ENCODE results near the gene CIC.
A peak's percentile ranks its signal among the peaks of the same experiment; 100 is the strongest.
"Not testable (repeated sequence)": the region's sequence is repeated elsewhere in the genome, so short reads cannot be mapped to it uniquely, and the experiment has no call there.

Gene CIC

DNA sequence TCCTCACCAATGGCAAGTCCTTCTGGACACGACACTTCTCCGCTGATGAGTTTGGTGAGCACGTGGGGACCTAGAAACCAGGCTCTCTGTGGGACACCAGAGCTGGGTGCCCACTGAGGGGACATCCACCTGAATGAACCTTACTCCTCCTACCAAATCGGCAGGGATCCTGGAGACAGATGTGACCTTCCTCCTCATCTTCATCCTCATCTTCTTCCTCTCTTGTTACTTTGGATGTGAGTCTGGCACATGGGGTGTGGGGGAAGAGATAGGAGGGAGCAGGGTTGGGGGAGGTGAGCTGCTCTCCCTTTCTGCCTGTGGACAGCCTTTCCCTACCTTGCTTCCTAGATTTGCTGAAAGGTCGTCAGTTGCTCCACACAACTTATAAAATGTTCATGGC is 46.0 kb downstream of the CIC start:
- no peak for DNase-seq

DNA sequence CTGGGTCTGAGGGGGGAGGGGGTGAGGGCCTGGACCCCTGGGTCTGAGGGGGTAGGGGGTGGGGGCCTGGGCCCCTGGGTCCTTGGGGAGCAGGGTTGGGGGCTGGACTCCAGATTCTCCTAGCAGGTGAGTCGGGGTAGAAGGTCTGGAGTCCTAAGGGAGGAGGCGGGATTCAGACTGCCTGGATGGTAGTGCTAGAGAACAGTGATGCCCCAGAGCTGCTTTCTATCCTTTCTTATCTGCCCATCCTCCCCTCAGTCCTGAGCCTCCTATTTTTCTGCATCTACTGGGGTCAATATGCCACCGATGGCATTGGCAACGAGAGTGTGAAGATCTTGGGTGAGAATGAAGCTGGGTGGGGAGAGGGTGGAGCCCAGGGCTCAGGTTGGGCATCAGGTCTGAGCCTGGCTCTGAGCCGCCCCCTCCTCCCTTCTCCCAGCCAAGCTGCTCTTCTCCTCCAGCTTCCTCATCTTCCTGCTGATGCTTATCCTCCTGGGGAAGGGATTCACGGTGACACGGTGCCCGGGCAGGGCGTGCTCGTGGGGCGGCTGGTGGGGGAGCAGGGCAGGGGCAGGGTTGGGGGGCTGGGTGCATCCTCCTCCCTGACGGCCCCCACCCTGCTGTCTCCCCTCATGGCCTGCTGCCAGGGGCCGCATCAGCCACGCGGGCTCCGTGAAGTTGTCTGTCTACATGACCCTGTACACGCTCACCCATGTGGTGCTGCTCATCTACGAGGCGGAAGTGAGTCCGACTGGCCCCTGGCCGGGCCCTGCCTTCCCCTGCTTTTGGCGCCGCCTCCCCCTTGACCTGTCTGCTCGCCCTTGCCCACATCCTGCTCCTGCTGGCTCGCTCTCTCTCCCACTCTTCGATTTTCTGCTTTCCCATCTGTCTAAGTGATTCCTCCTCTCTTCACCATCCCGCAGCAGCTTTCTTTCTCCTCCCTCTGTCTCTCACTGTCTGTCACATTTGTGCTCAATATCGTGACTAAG is 47.5 kb downstream of the CIC start:
- DNase-seq, result no peak

DNA sequence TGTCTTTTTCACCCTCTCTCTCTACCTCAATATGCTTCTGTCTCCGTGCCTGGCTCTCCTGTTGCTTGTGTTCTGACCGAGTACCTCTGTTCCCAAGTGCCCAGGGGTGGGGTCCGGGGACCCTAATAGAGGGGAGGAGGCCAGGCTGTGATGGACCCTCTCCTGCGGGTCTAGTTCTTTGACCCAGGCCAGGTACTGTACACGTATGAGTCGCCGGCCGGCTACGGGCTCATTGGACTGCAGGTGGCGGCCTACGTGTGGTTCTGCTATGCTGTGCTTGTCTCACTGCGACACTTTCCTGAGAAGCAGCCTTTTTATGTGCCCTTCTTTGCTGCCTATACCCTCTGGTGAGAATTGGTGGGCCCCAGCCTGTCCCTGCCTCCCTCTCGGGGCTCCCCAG is 48.5 kb downstream of the CIC start:
- DNase-seq, result no peak

DNA sequence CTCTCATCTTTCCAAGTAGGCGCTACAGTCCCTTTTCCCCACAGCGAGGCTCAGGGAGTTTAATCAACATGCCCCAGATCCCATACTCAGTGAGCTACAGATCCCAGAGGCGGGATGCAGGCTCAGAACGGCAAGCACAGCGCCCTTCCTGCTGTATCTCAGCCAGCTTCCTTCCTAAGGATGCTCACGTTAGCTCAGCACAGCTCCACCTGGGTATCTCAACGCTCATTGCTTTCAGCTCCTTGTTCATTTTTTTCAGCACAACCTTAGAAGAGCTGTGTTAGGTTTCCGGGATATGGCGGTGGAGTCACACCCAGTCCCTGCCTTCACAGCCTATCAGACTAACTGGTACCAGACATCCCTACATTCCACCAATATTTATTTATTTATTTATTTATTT is 53.3 kb downstream of the CIC start:
- DNase-seq, result no peak

DNA sequence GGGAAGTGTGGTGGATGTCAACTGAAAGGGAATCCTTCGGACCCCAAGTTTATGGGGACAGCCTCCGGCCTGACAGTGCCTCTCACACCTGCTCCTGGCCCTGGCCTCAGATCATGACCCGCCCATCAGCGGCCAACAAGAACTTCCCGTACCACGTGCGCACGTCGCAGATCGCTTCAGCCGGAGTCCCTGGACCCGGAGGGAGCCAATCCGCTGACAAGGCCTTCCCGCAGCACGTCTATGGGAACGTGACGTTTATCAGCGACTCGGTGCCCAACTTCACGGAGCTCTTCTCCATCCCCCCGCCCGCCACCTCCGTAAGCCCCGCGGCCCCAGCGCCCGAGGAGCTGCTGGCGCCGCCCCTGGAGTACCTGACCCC is 54.4 kb downstream of the CIC start:
- DNase-seq, result no peak

DNA sequence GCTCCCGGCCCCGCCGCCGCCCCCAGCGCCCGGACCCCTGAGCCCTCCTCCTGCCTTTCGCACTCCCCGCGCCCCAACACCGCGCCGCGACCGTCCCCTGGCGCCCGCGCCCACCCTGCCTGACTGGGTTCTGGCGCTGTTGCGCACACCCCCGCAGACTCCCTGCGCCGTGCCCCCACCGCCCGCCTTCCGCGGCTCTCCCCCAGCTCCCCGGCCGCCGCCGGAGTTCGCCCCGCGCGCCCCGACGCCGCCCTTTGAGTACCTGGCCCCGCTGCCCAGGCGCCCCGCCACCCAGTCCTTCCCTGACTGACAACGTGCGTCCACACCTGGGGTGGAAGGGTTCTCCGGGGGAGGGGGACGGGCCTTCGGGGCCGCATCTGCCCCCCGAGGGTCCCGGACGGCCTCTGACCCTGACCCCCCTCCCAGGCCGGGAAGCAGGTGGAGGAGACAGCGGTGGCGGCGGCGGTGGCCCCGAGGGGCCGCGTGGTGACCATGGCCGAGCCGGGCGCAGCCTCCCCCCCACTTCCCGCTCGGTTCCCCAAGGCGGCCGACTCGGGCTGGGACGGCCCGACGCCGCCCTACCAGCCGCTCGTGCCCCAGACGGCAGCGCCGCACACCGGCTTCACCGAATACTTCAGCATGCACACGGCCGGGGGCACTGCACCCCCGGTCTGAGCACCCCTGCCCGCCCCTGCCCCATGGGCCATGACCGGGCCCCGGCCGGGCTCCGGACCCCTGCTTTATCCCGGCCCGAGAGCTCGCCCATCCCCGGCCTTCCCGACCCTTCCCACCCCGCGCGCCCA is 55.0 kb downstream of the CIC start:
- no peak for DNase-seq

DNA sequence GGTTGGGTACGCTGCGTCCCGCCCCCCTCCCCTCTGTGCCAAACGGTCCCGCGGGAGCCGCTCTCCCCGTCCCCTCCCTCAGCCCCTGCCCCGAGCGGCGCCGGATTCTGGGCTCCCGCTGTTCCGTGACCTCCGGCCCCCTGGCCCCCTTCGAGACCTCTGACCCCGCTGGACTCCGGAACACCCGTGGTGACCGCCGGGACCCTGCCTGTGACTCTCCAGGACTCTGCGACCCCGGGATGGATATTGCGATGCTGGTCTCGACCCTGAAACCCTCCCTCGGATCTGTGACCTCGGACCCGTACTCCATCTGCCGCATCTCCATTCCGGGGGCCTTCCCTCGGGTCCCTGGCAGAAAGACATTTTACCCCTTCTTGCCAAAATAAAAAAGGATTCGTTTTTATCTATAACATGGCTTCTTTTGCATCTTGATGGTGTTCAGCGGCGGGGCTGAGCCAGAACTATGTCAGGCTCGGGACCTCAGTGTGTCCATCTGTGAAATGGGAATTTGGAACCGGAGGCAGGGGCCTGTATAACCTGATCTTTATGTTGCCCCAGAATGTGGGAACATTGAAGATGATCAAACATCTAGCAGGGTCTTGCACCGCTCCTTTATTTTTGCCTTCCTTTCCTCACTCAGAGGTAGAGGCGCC is 55.7 kb downstream of the CIC start:
- DNase-seq, result no peak

DNA sequence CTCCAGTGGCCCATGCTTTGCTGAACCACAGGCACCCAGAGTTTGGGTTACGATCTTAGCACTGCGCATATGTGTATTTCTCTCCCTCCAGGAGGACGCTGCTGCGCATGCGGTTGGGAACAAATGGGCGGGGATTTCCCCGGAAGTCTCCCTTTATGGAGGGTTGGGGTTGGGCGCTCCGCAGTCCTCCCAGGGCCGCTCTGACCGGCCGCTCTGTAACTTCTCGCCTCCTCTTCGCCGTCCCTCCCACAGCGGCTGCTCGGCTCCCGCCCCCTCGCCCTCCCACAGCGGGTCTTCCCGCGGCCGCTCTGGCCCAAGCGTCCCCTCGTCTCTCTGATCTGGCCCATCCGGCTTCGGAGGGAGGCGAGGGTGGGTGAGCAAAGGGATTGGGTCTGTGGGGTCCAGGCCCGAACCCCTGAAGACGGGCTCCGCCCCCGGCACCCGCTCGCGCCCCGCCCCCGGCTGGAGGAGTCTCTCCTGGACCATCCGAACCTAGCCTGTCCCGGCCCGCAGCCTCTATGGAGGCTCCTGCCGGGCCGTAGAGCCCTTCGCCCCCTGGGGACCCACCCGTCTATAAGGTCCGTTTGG is 56.4 kb downstream of the CIC start, which contains the start of gene MEGF8:
Gene MEGF8 (plus strand): TSS at position 328 of the 588 bp plus-strand sequence. CDS start 609 bp downstream, outside the sequence.
- peak; percentile 97 for DNase-seq

DNA sequence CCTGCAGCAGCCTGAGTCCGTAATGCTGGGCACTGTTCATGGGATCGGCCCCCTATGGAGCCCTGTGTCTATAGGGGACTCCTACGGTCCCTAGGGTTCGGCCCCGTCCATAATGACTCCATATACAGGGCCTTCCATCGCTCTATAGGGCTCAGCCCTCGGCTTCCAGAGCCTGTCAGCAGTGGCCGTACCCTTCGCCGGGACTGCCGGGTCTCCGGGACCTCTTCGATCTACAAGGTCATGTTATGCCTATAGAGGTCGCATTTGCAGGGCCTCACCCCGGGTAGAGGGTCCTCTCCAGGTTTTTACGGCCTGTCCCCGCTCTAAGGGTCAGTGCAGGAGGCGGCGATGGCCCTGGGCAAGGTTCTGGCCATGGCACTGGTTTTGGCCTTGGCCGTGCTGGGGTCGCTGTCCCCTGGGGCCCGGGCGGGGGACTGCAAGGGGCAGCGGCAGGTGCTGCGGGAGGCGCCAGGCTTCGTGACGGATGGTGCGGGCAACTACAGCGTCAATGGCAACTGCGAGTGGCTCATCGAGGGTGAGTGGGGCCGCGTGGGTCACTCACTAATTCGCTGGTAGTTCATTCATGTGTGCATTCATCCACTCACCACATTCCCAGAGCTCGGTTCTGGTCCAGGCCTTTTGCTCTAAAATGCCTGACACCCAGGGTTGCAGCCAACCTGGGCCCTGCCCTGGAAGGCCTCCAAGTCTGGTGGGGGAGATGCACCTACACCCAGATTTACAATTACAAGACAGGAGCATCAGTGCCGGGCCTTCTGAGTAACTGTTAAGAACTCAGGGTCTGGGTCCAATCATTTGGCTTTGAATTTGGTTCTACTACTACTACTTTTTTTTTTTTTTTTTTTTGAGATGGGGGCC is 57.1 kb downstream of the CIC start:
- DNase-seq, result no peak

DNA sequence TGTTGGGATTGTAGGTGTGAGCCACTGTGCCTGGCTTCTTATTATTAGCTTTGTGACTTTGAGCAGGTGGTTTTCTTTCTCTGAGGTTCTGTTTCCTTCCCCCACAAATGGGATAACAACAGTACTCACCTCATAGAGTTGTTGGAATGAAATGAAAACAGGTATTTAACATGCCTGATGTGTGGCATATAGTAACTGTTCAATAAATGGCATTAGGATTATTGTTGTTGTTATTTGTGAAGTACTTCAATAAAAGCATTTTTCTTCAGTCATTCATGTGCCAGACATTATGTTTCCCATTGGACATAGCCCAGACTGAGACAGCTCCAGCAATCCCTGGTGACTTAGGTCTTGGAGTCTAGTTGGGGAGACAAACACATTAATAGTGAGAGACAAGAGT is 57.9 kb downstream of the CIC start:
- DNase-seq, result no peak

DNA sequence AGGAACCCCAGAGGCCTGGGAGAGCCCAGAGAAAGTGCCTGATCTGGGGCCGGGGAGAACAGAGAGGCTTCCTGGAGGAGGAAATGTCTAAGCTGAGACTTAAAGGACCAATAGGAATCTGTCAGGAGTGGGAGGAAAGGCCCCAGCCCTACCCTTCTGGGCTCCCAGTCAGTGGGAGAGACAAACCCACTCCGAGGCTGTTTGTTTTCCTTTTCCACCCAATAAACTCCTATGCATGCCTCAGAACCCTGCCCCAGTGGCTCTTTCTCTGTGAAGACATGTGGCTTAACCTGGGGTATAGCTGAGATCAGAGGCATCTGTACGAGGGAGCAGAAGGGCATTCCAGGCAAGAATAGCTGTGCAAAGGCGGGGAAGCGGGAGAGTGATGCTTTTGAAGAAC is 58.3 kb downstream of the CIC start:
- DNase-seq, result no peak

DNA sequence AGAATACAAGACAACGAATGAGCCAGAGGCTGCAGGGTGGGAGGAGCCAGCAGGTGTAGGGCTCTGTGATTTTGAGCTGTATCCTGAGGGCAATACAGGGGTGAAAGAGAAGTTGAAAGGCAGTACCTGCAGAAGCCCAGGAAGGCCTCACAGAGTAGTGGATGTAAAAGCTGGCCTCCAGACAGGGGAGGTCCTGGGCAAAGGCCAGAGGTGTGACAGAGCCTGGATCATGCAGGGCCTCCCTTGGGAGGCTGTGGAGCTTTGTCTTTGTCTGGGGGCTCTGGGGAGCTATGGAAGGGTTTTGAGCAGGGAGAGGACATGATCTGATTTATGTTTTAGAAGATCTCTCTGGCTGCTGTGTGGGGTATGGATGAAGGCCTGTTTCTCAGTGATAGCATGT is 59.1 kb downstream of the CIC start:
- no peak for DNase-seq

DNA sequence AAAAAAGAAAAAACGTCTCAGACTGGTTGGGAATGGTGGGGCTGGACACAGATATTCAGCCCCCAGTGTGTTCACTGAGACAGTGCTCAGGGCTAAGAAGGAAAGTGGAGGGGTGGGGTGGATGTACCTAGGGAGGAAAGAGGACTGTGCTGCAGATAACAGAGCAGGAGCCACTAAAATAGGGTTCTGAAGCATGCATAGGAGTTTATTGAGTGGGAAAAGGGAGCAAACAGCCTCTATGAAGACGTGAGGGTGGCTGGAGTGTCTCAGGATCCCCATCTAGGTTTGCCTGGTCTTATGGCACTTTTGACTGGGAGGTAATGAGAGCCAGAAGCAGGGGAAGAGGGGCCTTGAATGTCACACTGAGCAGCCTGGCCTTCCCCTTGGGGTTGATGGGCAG is 59.8 kb downstream of the CIC start:
- no peak for DNase-seq

DNA sequence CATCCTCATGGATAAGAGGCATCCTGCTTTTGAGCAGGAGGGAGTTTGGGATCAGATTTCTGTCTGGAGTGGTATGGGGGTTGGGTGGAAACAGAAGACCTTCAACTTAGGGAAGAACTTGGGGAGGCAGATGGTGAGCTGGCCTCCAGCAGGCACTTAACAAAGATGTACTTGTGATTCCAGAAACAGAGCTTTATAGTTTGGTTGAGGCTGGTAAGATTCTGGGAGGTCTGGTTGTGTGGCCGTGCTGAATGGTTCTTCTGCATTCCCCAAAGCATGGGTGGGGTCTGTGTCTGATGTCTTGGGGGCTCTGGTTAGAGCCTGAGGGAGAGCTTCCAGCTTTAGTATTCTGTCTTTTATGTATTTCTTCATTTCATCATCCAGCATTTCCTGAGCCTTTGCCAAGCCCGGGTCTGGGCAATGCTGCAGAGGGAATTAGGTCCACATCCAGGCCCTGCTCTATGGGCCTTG is 61.2 kb downstream of the CIC start:
- no peak for DNase-seq

DNA sequence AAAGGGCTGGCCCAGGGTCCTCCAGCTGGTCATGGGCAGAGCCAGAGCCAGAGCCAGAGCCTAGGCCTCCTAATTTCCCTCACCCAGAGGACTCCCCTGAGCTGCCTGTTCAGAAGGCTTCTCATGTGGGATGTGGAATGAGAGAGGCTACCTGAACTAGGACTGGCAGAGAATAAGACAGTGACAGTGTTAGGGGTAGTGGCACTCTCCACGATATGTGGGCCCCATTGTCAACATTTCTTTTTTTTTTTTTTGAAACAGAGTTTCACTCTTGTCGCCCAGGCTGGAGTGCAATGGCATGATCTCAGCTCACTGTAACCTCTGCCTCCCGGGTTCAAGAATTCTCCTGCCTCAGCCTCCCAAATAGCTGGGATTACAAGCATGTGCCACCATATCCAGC is 62.3 kb downstream of the CIC start:
- not testable (repeated sequence) for DNase-seq

DNA sequence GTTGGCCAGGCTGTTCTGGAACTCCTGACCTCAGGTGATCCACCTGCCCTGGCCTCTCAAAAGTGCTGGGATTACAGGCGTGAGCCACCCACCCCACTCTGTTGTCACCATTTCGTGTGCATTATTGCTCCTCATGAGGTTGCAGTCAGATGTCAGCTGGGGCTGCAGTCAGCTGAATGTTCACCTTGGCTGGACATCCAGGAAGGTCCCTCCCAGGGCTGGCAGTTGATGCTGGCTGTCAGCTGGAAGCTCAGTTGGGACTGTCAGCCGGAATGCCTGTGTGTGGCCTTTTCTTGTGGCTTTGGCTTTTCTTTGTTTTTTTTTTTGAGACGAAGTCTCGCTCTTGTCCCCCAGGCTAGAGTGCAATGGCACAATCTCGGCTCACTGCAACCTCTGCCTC is 63.0 kb downstream of the CIC start:
- DNase-seq, result no peak

DNA sequence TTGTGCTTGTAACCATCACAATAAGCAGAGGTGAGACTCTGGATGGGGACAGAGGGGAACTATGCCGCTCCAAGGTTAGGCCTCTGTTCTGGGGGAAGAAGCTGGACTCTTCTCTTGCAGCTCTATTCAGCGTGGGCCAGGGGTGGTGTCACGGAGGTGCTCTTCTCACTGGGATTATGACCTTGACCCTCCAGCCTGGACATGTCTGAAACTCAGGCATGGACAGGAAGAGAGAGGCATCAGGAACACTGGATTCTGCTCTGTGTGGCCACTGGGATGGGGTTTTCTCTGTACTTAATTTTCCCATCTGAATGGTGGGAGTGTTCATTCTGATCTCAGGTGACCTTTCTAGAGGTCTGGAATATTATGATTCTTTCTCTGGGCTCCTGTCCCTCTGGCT is 64.0 kb downstream of the CIC start:
- DNase-seq, result no peak

DNA sequence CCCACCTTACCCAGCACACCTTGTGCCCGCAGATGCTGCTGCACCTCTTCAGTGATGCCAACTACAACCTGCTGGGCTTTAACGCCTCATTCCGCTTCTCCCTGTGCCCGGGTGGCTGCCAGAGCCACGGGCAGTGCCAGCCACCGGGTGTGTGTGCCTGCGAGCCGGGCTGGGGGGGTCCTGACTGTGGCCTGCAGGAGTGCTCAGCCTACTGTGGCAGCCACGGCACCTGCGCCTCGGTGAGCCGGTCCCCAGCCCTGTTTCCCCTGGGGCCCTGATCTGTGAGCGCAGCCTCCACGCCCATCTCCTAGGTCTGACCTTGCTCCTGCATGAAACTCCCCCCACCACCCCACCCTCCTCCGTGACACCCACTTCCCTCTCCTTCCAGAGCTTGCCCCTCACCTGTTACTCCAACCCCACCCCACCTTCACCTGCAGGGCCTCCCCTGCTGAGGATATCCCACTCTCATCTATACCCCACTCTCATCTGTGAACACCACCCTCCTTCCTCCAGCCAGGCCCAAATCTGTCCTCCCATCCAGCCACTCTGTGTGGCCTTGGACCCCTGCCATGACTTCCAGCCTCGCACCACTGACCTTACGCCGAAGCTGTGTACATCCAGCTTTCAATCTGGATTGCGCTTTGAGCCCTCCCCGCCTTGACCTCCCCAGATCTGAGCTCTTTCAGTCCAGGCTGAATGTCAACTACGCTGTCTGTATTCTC is 65.1 kb downstream of the CIC start:
- no peak for DNase-seq

DNA sequence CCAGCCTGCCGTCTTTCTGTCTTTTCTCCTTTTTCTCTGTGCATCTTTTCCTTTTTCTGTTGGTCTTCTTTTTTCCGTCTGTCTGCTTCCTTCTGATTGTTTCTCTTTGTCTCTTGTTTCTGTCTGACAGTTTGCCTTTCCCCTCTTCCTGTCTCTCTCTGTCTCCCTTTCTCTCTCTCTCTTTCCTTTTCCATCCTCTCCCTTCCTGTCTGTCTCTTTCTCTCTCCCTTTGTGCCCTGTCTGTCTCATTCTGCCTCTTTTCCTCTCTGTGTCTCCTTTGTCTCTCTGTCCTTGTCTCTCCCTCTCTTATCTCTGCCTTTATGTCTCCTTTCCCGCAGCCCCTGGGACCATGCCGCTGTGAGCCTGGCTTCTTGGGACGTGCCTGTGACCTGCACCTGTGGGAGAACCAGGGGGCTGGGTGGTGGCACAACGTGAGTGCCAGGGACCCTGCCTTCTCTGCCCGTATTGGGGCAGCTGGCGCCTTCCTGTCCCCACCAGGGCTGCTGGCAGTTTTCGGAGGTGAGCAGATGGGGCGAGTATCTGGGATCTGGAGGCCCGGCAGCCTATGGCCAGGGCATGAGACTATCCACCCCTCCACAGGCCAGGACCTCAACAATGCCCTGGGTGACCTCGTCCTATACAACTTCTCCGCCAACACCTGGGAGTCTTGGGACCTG is 65.8 kb downstream of the CIC start:
- no peak for DNase-seq

DNA sequence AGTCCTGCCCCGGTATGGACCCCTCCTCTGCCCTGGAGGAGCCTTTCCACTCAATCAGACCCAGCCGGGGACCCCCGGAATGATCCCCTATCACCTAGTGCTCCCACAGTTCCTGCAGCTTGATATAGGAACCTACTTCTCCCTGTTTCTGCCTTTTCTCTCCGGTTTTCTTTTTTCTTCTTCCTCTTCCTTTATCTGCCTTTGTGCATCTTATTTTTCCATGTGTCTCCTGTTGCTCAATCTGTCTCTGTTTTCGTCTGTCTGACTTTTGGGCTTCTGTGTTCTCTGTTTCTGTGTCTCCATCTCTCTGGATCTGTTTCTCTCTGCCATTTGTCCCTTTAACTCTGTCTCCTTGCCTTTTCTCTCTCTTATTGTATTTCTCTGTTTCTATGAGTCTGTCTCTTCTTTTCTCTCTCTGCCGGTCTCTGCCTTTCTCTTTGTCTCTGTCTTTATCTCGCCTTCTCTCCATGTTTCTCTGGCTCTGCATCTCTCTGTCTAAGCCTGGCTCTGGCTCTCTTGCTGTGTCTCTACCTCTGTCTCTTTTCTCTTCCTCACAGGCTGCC is 66.4 kb downstream of the CIC start:
- no peak for DNase-seq
